GM10266 (cell line): ENCODE results near the gene MT1X.

Experiments used
- DNase-seq: peaks from one replicate; pipeline ENCODE4 v3.0.0; 2012; ENCODE audit errors: extremely low spot score
- CTCF ChIP-seq: IDR thresholded peaks from 2 replicates; pipeline ENCODE4 v1.5.1; 2012; ENCODE audit warnings: mild to moderate bottlenecking, low read depth; ENCODE audit not compliant: control insufficient read depth, insufficient read depth; ENCODE audit errors: missing control alignments

The MT1X gene

GRCh38 chr16:56683424-56684172 is 1.3 kb downstream of the MT1X start:
- DNase-seq, result no peak
- TF ChIP-seq CTCF, result no peak

GRCh38 chr16:56684256-56684925 is 2.1 kb downstream of the MT1X start:
- TF ChIP-seq CTCF, result no peak
- DNase-seq, result no peak

GRCh38 chr16:56684926-56685590 is 2.8 kb downstream of the MT1X start:
- DNase-seq, result no peak
- no peak for TF ChIP-seq CTCF

GRCh38 chr16:56686758-56687157 is 4.5 kb downstream of the MT1X start:
- DNase-seq, result no peak
- no peak for TF ChIP-seq CTCF

GRCh38 chr16:56688762-56689161 is 6.5 kb downstream of the MT1X start:
- DNase-seq, result no peak
- no peak for TF ChIP-seq CTCF

GRCh38 chr16:56689171-56689570 is 6.9 kb downstream of the MT1X start:
- DNase-seq, result no peak
- no peak for TF ChIP-seq CTCF
